IPS DF 4.7 (cell line): ENCODE data around the gene RBBP9.
"Not testable (repeated sequence)": the region's sequence is repeated elsewhere in the genome, so short reads cannot be mapped to it uniquely, and the experiment has no call there.

Experiments used
- DNase-seq: peaks from one replicate; pipeline ENCODE4 v3.0.0-alpha.2; 2013; ENCODE audit warnings: low spot score; ENCODE audit errors: extremely low read depth

RBBP9 gene

GRCh38 chr20:18506744-18507143, 9.7 kb upstream of the RBBP9 start:
- DNase-seq: no peak

DNA sequence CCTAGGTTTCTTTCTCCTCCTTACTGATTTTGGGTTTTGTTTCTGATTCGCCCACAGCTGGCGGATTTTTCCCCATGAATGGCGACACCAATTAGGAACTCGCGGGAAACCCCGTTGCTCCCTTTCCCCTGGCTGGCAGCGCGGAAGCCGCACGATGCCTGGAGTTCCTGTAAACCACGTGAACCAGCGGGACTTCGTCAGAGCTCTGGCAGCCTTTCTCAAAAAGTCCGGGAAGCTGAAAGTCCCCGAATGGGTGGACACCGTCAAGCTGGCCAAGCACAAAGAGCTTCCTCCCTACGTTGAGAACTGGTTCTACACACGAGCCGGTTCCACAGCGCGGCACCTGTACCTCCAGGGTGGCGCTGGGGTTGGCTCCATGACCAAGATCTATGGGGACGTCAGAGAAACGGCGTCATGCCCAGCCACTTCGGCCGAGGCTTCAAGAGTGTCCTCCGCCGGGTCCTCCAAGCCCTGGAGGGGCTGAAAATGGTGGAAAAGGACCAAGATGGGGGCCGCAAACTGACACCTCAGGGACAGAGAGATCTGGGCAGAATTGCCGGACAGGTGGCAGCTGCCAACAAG, 7.5 kb upstream of the RBBP9 start:
- no peak for DNase-seq

- DNase-seq: not testable (repeated sequence)
These were observed 4.6 kb upstream of the RBBP9 start for GRCh38 chr20:18501672-18502071.

DNA sequence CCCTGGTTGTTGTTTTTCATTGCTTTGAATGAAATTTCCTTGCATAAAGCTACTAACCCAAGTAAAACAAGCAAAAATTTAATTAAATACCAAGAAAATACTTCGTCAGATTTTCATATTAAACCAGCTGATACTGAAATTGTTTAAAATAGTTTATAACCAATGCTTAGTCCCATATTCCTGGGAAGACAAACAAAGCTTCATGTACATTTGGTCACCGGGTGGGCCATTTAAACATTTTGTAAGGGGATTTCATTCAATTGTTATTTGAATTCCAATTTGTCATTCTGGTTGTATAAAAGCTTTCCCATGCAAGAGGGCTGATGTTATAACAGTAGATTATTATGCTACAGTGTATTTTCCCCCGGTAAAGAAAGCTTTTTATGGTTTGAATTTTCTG, 578 bp upstream of the RBBP9 start:
- no peak for DNase-seq

- no peak for DNase-seq
These were observed 983 bp downstream of the RBBP9 start for GRCh38 chr20:18496042-18496441.

DNA sequence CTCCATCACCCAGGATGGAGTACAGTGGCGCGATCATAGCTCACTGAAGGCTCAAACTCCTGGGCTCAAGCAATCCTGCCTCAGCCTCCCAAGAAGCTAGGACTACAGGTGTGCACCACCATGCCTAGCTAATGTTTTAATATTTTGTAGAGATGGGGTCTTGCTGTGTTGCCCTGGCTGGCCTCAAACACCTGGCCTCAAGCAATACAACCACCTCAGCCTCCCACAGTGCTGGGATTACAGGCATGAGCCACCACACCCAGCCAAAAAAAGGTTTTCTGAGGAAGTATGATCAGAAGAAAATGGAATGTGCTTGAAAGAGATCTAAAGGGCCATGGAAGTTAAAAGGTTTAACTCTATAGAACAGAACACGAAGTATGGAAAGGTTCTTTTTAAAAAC, 8.7 kb downstream of the RBBP9 start:
- no peak for DNase-seq

GRCh38 chr20:18481596-18481995, 15.4 kb downstream of the RBBP9 start:
- DNase-seq: no peak

DNA sequence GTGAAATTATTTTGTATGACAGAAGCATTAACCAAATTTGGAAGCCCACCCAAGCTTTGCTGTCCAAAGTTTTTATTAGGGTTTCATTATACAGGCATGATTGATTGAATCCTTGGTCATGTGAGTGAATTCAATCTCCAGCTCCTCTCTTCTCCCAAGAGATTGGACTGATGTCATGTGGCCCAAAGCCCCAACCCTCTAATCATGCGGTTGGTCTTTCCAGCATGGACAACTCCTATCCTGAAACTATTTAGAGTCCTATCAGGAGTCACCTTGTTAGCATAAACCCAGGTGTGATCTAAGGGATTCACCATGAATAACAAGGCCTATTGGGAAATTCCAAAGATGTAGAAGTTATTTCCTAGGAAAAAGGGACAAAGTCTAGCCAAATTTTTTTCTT, 19.2 kb downstream of the RBBP9 start:
- no peak for DNase-seq

DNA sequence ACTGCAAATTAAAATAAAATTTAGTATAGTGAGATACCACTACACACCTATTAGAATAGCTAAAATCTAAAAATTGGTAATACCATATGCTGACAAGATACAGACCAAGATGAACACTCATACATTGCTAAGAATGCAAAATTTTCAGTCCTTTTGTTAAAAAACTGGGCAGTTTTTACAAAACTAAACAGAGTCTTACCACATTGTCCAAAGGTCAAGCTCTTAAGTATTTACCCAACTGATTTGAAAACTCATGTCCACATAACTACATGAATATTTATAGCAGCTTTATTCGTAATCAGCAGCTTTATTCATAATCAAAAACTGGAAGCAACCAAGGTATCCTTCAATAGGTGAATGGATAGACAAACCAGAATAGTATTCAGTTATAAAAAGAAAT, 19.8 kb downstream of the RBBP9 start:
- DNase-seq: no peak

GRCh38 chr20:18466894-18467730, 29.9 kb downstream of the RBBP9 start, which contains the start of the genes DZANK1 and POLR3F:
TSS of gene DZANK1 (minus strand) at chr20:18467030. CDS start at chr20:18465358, 1,672 bp downstream.
TSS of gene POLR3F (plus strand) at chr20:18467390. CDS start at chr20:18467507, 117 bp downstream.
- peak; percentile 89 for DNase-seq

GRCh38 chr20:18466574-18466893, 30.5 kb downstream of the RBBP9 start:
- peak; percentile 30 for DNase-seq

DNA sequence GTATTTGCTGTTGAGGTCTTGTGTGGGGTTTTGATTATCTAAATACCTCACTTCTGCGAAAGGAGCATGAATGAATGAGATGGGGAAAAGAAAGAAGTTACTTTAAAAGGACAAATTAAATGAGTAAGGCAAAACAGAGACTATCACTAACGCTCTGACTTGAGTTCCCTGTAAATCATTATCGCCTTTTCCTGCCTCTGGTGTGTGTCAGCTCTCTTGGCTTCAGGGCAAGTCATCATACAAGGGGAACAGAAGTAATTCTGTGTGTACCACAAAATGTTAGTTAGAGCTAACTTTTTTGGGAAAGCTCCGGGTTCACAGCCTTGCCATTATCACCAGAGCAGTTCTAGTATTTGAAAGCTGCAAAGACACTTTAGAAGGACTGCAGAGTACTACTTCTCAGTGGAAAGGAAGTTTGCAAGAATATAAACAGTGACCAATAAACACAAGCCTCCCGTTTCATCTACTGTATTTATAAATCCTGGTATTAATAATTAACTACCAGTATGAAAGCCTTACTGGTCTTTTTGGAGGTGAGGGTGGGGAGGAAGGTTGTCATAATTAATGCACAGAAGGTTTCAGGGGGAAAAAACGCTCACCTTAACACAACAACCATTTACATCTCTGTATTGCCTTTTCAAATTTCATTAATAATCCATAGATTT, 31.4 kb downstream of the RBBP9 start:
- DNase-seq: no peak

- DNase-seq: no peak
These were observed 40.4 kb downstream of the RBBP9 start for GRCh38 chr20:18456600-18456999.

- no peak for DNase-seq
These were observed 53.1 kb downstream of the RBBP9 start for GRCh38 chr20:18443886-18444285.

DNA sequence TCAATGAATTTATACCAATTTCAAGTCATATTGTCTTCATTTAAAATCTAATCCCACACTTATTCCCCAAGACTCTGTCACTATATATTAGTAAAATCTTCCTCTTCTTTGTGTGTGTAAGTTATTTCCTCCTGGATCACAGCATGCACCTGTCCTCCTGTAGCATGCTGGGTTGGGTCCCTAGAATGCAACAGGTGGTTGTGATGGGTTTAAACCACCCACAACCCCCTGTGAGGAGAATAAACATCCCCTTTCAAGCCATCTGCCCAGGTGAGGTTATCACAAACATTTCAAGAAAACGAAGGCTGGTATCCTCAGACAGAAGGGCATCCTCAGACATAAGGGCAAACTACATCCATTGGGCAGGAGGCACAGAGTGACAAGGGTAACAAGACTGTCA, 56.6 kb downstream of the RBBP9 start:
- DNase-seq: no peak

GRCh38 chr20:18436847-18437246, 60.2 kb downstream of the RBBP9 start:
- no peak for DNase-seq
